Mucosa of descending colon (tissue), 3 donors: ENCODE measurements around the gene TRIB2. TPM values are rescaled to one million over a fixed set of nuclear protein-coding genes. Genes with fewer than 3 reads are reported as not detected.

Experiments
- ATAC-seq: fragments of 200-7000 bp; cut with Tn5 transposase; one replicate; pipeline ENCODE4 v1.9.1; 2020; ENCODE audit warnings: mild to moderate bottlenecking, moderate library complexity
- DNase-seq, 3 donors: peaks; one replicate each; pipeline ENCODE4 v3.0.0-alpha.2; 2020
- H3K36me3 ChIP-seq: fragments of 200-600 bp; one replicate; pipeline ENCODE4 v1.8.0; 2021; ENCODE audit warnings: low read depth, mild to moderate bottlenecking
- H3K4me1 ChIP-seq: fragments of 200-600 bp; one replicate; pipeline ENCODE4 v1.8.0; 2021; ENCODE audit warnings: low read depth, mild to moderate bottlenecking
- H3K4me3 ChIP-seq: fragments of 200-600 bp; one replicate; pipeline ENCODE4 v1.8.0; 2021; ENCODE audit warnings: mild to moderate bottlenecking
- H3K9me3 ChIP-seq: fragments of 200-600 bp; one replicate; pipeline ENCODE4 v1.8.0; 2021; ENCODE audit warnings: mild to moderate bottlenecking
- intact Hi-C, 2 donors: fragments of 100-400 bp; cut with DNase I in 1 of 2; cut with micrococcal nuclease in 1 of 2; formaldehyde crosslinking; loops; one replicate each; pipeline versions ENCODE4 v1.11.0 to v1.11.1; 2022; cut with DNase I, micrococcal nuclease
- total RNA-seq, 3 donors: library from RNA; stranded (reverse); fragmentation: NEBNext Ultra II Directional in 2 of 3; extraction: Animal tissue kit (Norgen Biotek cat#: 25700) in 2 of 3; gene quantifications; one replicate each; pipeline versions ENCODE4 v1.2.1 to v1.2.4, GENCODE V29; 2021 to 2023
- TF ChIP-seq, protein P1 (sequence below): fragments of 200-600 bp; IDR thresholded peaks from one replicate; pipeline ENCODE4 v1.8.0; 2022; ENCODE audit warnings: antibody characterized with exemption, mild to moderate bottlenecking
- donor health status: DM: no; HTN: no; CAD: no; lungs with moderate emphysema.
- donor health status: DM: no; HTN: no; CAD: no.
- donor health status: DM: no; HTN: yes; CAD: no.

TRIB2 gene
- total RNA-seq, 3 donors from 2014 or later, result 4.9 to 28.3 (median 6.8) TPM

DNA sequence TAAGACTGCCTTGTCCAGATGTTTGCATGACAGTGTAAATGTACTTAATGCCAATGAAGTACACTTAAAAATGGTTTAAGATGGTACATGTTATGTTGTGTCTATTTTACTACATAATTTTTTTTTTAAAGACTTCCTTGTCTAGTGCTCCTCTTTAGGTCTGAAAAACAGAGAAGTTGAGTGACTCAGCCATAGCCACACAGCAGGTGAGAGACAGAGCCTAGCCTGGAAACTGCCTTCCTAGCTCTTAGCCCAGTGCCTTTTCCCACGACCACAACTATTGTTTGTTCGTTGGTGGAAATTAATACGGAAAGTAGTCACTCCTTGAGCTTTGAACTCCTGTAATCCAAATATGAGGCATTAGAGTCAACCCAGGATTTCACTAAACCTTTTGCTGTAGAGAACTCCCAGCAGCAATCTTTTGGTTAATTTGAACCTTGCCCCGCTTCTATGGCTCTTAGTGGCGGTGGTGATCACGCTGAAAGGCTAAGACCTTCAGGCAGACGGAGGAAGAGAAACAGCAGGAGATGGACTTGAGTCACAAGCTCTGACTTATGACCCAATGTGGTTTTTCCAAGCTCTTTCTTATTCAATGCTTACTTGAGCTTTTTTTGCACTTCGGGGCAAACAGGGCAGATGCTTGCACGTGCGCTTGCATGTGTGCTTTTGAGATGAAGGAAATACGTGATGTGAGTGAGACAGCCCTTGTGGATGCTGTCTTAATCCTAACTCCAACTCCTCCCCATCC, 21.2 kb downstream of the TRIB2 start:
- Histone ChIP-seq H3K4me1 (no peaks in the 10 kb centered on the region), H3K9me3 (no peaks in the 10 kb centered on the region), H3K4me3 (no peak overlapping the region), H3K36me3 (no peaks in the 10 kb centered on the region)
- DNase-seq (no peak), ATAC-seq (no peak)
- TF ChIP-seq, protein P1, sequence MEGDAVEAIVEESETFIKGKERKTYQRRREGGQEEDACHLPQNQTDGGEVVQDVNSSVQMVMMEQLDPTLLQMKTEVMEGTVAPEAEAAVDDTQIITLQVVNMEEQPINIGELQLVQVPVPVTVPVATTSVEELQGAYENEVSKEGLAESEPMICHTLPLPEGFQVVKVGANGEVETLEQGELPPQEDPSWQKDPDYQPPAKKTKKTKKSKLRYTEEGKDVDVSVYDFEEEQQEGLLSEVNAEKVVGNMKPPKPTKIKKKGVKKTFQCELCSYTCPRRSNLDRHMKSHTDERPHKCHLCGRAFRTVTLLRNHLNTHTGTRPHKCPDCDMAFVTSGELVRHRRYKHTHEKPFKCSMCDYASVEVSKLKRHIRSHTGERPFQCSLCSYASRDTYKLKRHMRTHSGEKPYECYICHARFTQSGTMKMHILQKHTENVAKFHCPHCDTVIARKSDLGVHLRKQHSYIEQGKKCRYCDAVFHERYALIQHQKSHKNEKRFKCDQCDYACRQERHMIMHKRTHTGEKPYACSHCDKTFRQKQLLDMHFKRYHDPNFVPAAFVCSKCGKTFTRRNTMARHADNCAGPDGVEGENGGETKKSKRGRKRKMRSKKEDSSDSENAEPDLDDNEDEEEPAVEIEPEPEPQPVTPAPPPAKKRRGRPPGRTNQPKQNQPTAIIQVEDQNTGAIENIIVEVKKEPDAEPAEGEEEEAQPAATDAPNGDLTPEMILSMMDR, result no peak
- intact Hi-C loops, result no loop called here

DNA sequence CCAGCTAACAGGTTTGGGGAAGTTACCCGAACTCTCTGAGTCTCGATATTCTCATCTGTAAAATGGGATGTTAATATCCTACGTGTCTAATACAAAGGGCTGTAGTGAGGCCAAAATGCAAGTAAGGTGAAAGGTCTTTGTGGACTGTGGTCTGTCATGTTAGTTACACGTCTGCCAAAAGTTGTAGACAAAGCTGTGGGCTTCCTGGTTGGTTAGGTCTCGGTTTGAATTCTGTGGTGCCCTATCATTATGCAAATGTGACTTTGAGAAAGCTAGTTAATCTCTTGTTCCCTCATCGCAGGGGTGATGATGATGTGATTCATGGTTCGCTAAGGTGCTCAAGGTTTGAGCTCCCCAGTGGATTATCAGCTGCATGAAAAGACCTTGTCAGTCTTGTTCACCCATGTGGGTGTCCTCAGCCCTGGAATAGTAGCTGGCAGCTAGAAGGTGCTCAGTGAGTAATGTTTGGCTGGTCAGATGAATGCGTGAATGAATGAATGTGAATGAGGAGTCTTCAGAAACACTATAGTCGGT, 23.1 kb downstream of the TRIB2 start:
- intact Hi-C loops, result no loop called here

DNA sequence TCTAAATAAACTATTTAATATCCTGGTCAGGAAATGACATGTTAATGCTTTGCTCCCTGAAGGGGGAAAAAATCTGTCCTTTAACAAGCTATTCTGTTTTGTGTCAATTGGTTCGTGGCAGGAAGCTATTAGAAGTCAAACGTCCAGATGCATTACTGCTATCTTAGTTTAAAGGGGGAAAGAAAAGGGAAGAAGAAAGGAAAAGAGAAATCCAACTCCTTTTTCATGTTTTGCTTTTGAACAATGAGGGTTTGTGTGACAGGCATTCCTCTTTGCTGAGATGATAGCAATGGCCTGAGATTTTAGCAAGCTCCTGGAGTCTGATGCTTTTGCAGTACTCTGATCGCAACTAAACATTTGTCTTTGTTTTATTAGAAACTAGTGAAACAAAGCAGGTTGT, 24.6 kb downstream of the TRIB2 start:
- no peaks in the 10 kb centered on the region for H3K9me3 ChIP-seq
- no peak overlapping the region for H3K4me3 ChIP-seq
- intact Hi-C loops, result no loop called here
- TF ChIP-seq, protein P1, result no peak
- DNase-seq, result no peak
- H3K36me3 ChIP-seq, result no peaks in the 10 kb centered on the region
- no peaks in the 10 kb centered on the region for H3K4me1 ChIP-seq
- ATAC-seq, result no peak

More for the DNA sequence above, 23.1 kb downstream of the TRIB2 start:
- no peaks in the 10 kb centered on the region for H3K4me1 ChIP-seq
- H3K9me3 ChIP-seq, result no peaks in the 10 kb centered on the region
- DNase-seq (no peak), ATAC-seq (no peak)
- no peak overlapping the region for H3K4me3 ChIP-seq
- TF ChIP-seq, protein P1, result no peak
- H3K36me3 ChIP-seq, result no peaks in the 10 kb centered on the region

DNA sequence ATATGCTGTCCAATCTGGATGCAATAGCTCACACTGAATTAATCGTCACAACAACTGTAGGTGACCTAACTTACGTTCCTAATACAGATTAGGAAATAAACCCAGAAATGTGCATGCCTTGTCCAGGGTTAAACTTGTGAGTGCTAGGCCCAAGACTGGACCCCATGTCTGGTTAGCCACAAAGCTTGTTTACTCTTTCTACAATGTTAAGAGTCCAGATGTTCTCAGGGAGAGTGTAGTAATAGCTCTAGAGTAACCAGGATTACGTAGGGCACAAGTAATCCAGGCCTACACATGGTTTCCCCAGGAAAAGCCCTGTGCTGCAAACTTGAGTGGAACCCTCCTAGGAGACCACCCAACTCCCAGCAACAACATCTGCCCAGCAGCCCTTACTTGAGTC, 26.2 kb downstream of the TRIB2 start:
- intact Hi-C loops, result no loop called here
- Histone ChIP-seq H3K9me3 (no peaks in the 10 kb centered on the region), H3K4me1 (no peaks in the 10 kb centered on the region), H3K4me3 (no peak overlapping the region), H3K36me3 (no peaks in the 10 kb centered on the region)
- ATAC-seq, result peak; percentile 34
- DNase-seq, result no peak
- TF ChIP-seq, protein P1, result no peak

DNA sequence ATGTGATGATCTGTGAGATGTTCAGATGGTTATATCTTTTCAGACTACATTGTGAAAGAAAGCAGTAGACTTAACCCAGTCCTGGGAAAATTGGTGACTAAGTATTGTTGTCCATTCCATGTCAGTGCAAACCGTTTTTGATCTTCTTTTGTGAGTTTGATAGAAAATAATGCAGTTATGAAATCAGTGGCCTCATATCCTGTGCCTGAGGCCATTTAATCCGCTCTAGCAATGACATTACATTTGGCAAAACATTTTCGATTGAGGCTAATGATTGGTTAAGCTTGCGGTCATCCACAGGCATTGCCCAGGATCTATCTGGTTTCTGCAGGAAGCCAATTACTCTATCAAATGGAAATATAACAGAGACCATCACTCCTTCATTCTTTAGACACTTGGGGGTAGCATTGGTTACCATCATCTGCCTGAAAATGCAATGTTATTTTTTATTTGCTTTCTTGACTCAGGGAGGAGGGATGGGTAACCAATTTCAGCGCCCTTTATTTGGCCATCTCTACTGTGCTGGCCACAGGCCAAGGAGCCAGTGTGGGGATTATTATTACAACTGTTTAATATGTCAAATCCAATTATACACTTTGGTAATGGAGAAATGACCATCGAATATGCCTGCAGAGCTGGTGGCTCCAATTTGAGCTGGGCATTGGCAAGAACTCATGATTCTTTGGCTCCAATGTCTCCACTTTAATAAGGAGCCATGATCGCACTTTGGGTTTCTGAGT, 33.6 kb downstream of the TRIB2 start:
- Histone ChIP-seq H3K9me3 (no peaks in the 10 kb centered on the region), H3K4me1 (no peaks in the 10 kb centered on the region), H3K4me3 (no peak overlapping the region), H3K36me3 (no peaks in the 10 kb centered on the region)
- DNase-seq (no peak), ATAC-seq (no peak)
- TF ChIP-seq, protein P1, result no peak
- intact Hi-C loops, result no loop called here
